ENCODE measurements around the gene NPB. TPM values are rescaled to one million over a fixed set of nuclear protein-coding genes. Genes with fewer than 3 reads are reported as not detected.
A peak's percentile ranks its signal among the peaks of the same experiment; 100 is the strongest.

The NPB gene
- total and polyA plus RNA-seq, 2 of the 8 experiments (the other 6 are each of a cell fraction or from before 2014, with no cell fraction given): 1.5 to 2.5 TPM

GRCh38 chr17:81911969-81912368 lies 9.9 kb downstream of the NPB start:
- CTCF ChIA-PET (ENCODE audit: partially characterized antibody): interaction anchor here (0.9 to 2.5 kb wide), 4 partner anchors 14 to 294 kb away, joined by 3 to 8 read pairs (median 6); partner anchors contain the start of gene NOTUM
- Histone ChIP-seq H3K4ac (replicated peaks; ENCODE audit: insufficient read length, low read depth, low read length) (peak overlapping the region; percentile 72), H2BK20ac (ENCODE audit: low read length) (no peak overlapping the region), H2BK12ac (ENCODE audit: low read depth, low read length) (0 out of 2 replicates have a peak overlapping the region, but pooled peaks have one; percentile 9), H3K56ac (replicated peaks; ENCODE audit: insufficient read length, low read depth, low read length) (no peak overlapping the region), H2BK15ac (ENCODE audit: low read length) (no peak overlapping the region), H3K23ac (ENCODE audit: insufficient read length) (no peak overlapping the region), H3K27me3 (replicated peaks in 1 of 4; ENCODE audit: control insufficient read depth in 3 of 4, extremely low read depth in 1 of 4, insufficient read depth in 3 of 4, low read length in 3 of 4) (peaks cover 0 to 4% (median 2%) of the 10 kb centered on the region in 4 experiments; a peak in 2 of 7 replicates), H4K20me1 (replicated peaks in 1 of 2; ENCODE audit: control insufficient read depth in 1 of 2, insufficient read depth in 2 of 2, low read length in 2 of 2) (peaks cover 4 to 48% of the 10 kb centered on the region in 2 experiments), H3K4me2 (ENCODE audit: insufficient read depth in 1 of 2, low read depth in 2 of 2, low read length in 2 of 2) (peak overlapping the region; percentile 40 to 43; a peak in 2 of 4 replicates), H3K4me1 (replicated peaks in 1 of 4; ENCODE audit: control insufficient read depth in 3 of 4, insufficient read depth in 4 of 4, low read length in 3 of 4) (peaks cover 0 to 13% (median 7%) of the 10 kb centered on the region in 4 experiments; a peak in 6 of 7 replicates), H3K14ac (ENCODE audit: insufficient read length) (no peak overlapping the region), H3K27ac (ENCODE audit: low read depth, low read length) (no peak overlapping the region), H3K9ac (replicated peaks in 1 of 4; ENCODE audit: extremely low read depth in 1 of 4, low read depth in 3 of 4, low read length in 3 of 4) (no peak overlapping the region), H3K23me2 (ENCODE audit: low read depth, low read length) (peaks cover 6% of the 10 kb centered on the region; the same call in 1 of the 2 replicates), H3K4me3 (ENCODE audit: extremely low read depth in 1 of 4, insufficient read depth in 2 of 4, low read depth in 3 of 4, low read length in 4 of 4) (peak overlapping the region in 2 of 4 experiments; percentile 7 to 55; a peak in 4 of 8 replicates), H4K5ac (ENCODE audit: insufficient read length, low read depth, low read length) (no peak overlapping the region), H2BK5ac (ENCODE audit: low read depth, low read length) (0 out of 2 replicates have a peak overlapping the region, but pooled peaks have one; percentile 18), H4K8ac (ENCODE audit: extremely low read depth, insufficient read depth, low read length) (no peak overlapping the region), H3K79me1 (ENCODE audit: low read depth, low read length) (peaks cover 2% of the 10 kb centered on the region), H2BK120ac (replicated peaks; ENCODE audit: low read depth, low read length) (no peak overlapping the region), H3K36me3 (ENCODE audit: control insufficient read depth in 2 of 4, insufficient read depth in 4 of 4, low read length in 3 of 4) (peaks cover 8 to 25% (median 19%) of the 10 kb centered on the region in 4 experiments), H2AFZ (ENCODE audit: low read length) (no peak overlapping the region), H3K18ac (ENCODE audit: extremely low read depth, low read length) (no peak overlapping the region), H4K91ac (replicated peaks; ENCODE audit: insufficient read length, low read length) (no peak overlapping the region), H2AK5ac (ENCODE audit: low read depth, low read length) (no peak overlapping the region), H3K79me2 (ENCODE audit: control insufficient read depth in 1 of 2, insufficient read depth in 2 of 2, low read length in 2 of 2) (peaks cover 0 to 4% of the 10 kb centered on the region in 2 experiments; a peak in 2 of 4 replicates), H3K9me3 (ENCODE audit: insufficient read depth in 2 of 2, low read depth in 1 of 2, low read length in 1 of 2) (no peaks in the 10 kb centered on the region)
- WGBS, 2 experiments (ENCODE audit: extremely low coverage in 1 of 2, insufficient coverage in 1 of 2, insufficient read length in 1 of 2, insufficient replicate concordance in 2 of 2, low coverage in 1 of 2, low lambda C conversion rate in 2 of 2, missing lambda C conversion rate in 1 of 2): 91% methylated on average over 19 of the region's 19 CpGs; no CpG with 5 or more reads in 1 of the 2 experiments
- POLR2A ChIA-PET (ENCODE audit: partially characterized antibody): interaction anchor here (0.5 to 8.7 kb wide), 9 partner anchors 9 to 145 kb away, joined by 3 to 135 read pairs (median 4); partner anchors contain the start of genes MAFG and NPB
- TF ChIP-seq JUN (IDR thresholded peaks at IDR 0.05; ENCODE audit: low read depth, low read length) (no peak), KDM4A (IDR thresholded peaks at IDR 0.05; ENCODE audit: low read depth, low read length, severe bottlenecking) (no peak)
- FAIRE-seq: no peak
- DNase-seq (ENCODE audit: low read depth in 1 of 2, low spot score in 2 of 2): no peak
